K562 (cell line): ENCODE data around the gene PTPN7. TPM values are rescaled to one million over a fixed set of nuclear protein-coding genes. Genes with fewer than 3 reads are reported as not detected.

Experiments
- CHD1 ChIP-seq: fragments of 200-600 bp; sonication (generic); IDR thresholded peaks from one replicate; pipeline ENCODE4 v1.6.1; 2012; ENCODE audit warnings: mild to moderate bottlenecking, moderate library complexity, low read length, inconsistent platforms
- KAT7 ChIP-seq: sonication (generic); formaldehyde crosslinking; IDR thresholded peaks from 2 replicates; pipeline ENCODE4 v1.8.0; 2022; ENCODE audit warnings: missing genetic modification reagents, mild to moderate bottlenecking, borderline replicate concordance
- NR2C2 ChIP-seq, 2 experiments: fragments of 200-800 bp in 1 of 2; sonication (Bioruptor generic) in 1 of 2; sonication (generic) in 1 of 2; formaldehyde crosslinking in 1 of 2; IDR thresholded peaks; 2 replicates each; pipeline versions ENCODE4 v1.6.1 to v1.8.0; 2016 to 2022; ENCODE audit warnings: mild to moderate bottlenecking in 1 of 2, missing compliant biosample characterization in 1 of 2, missing genetic modification characterization in 1 of 2, missing genetic modification reagents in 1 of 2
- POLR3A ChIP-seq: IDR thresholded peaks from 2 replicates; pipeline ENCODE4 v1.6.1; 2011; ENCODE audit warnings: borderline replicate concordance, mild to moderate bottlenecking, moderate library complexity; ENCODE audit not compliant: insufficient read length, insufficient read depth; ENCODE audit errors: extremely low read depth
- PRPF4 ChIP-seq: fragments of 200-400 bp; formaldehyde crosslinking; IDR thresholded peaks from one replicate; pipeline ENCODE4 v1.6.1; 2017; ENCODE audit warnings: low read length, low read depth, mild to moderate bottlenecking; ENCODE audit not compliant: insufficient read depth, poor library complexity, severe bottlenecking
- RCOR1 ChIP-seq, 2 experiments: IDR thresholded peaks; 2 replicates each; pipeline ENCODE4 v1.6.1; 2012; ENCODE audit warnings: low read depth in 2 of 2, low read length in 2 of 2, borderline replicate concordance in 1 of 2, improper control_type of control experiment in 1 of 2
- SMC3 ChIP-seq: conservative IDR thresholded peaks from 2 replicates; pipeline ENCODE4 v1.6.1; 2011; ENCODE audit warnings: low read depth, low read length, improper control_type of control experiment; ENCODE audit not compliant: insufficient read depth
- STAG1 ChIP-seq: sonication (generic); formaldehyde crosslinking; IDR thresholded peaks from 2 replicates; pipeline ENCODE4 v1.5.0; 2020; ENCODE audit warnings: missing genetic modification reagents, borderline replicate concordance
- TARDBP ChIP-seq: fragments of 450-650 bp; IDR thresholded peaks from 2 replicates; pipeline ENCODE4 v1.6.1; 2016
- ZSCAN32 ChIP-seq: fragments of 450-650 bp; formaldehyde crosslinking; IDR thresholded peaks from 2 replicates; pipeline ENCODE4 v1.4.0; 2020; ENCODE audit warnings: mild to moderate bottlenecking, moderate library complexity
- polyA plus RNA-seq, 8 experiments: library from polyadenylated mRNA; depleted of rRNA in 4 of 8; stranded (reverse) in 5 of 8; unstranded in 3 of 8; fragments of >200 nt; fragmentation: Nextera tagmentation in 2 of 8; fragmentation: Illumina TruSeq in 1 of 8; extraction: Ambion mirVana in 2 of 8; extraction: Trizol in 1 of 8; gene quantifications; 2 replicates each; pipeline versions ENCODE4 v1.2.1 to v1.2.3, GENCODE V29; 2011 to 2014; ENCODE audit warnings: inconsistent platforms in 1 of 8, missing spikeins in 1 of 8
- total RNA-seq, 7 experiments: library from RNA; depleted of rRNA in 6 of 7; stranded (reverse); fragments of >200 nt in 6 of 7; fragmentation: Illumina TruSeq in 2 of 7; extraction: Trizol in 2 of 7; gene quantifications; 2 replicates each; pipeline versions ENCODE4 v1.2.1 to v1.2.3, GENCODE V29; 2011 to 2021; ENCODE audit warnings: low replicate concordance in 1 of 7
- TF ChIP-seq, protein P1 (sequence below): fragments of 250-450 bp; sonication (Bioruptor Pico); IDR thresholded peaks from 2 replicates; pipeline ENCODE4 v1.4.0; 2020; ENCODE audit warnings: borderline replicate concordance
- TF ChIP-seq, protein P2 (sequence below): fragments of 250-450 bp; sonication (Bioruptor Pico); IDR thresholded peaks from 2 replicates; pipeline ENCODE4 v1.5.0; 2020; ENCODE audit warnings: mild to moderate bottlenecking
- TF ChIP-seq, protein P3 (sequence below), 2 experiments: fragments of 450-650 bp; IDR thresholded peaks; 2 replicates each; pipeline ENCODE4 v1.6.1; 2018; ENCODE audit warnings: mild to moderate bottlenecking in 2 of 2, low read depth in 1 of 2; ENCODE audit not compliant: partially characterized antibody in 2 of 2
- TF ChIP-seq, protein P4 (sequence below): fragments of 250-450 bp; sonication (Bioruptor Pico); IDR thresholded peaks from 2 replicates; pipeline ENCODE4 v1.9.0; 2021; ENCODE audit warnings: mild to moderate bottlenecking, inconsistent platforms

Gene PTPN7
- total and polyA plus RNA-seq, 9 of the 15 experiments (the other 6 are each of a cell fraction or from before 2014, with no cell fraction given), result 18.7 to 144 (median 120) TPM

DNA sequence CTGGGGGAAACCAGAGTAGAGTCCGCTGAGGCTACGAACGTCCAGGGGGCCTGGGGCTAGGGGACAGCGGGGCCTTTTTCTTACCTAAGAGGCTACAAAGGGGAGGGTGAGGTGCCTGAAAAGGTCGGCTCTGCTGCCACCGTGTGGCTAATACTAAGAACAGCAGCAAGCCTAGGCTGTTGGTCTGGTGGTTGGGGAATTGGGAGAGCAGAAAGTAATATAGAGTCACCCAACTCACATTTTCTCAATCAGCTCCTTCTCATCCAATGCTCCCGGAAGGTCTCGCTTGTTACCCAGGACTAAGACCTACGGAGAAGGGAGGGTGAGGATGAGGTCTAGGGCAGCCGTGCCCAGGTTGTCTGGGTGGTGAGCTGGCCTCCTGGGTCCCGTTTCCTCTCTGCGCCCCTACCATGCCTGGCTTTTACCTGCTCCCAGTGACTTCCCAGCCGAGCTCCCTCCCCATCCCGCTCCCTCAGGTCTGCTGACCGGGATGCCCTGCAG lies 25.1 kb downstream of the PTPN7 start (continued):
- TF ChIP-seq RCOR1 (IDR thresholded peaks at IDR 0.05; ENCODE audit: borderline replicate concordance in 1 of 2, low read depth in 2 of 2, low read length in 2 of 2), result peak in 1 of 2 experiments; percentile 29; a peak in 1 of 4 replicates
- TF ChIP-seq NR2C2 (CRISPR knock-in tag; IDR thresholded peaks at IDR 0.05), result 0 out of 2 replicates have a peak, but pooled peaks have one; percentile 27
- no peak for TF ChIP-seq NR2C2 (tag; IDR thresholded peaks at IDR 0.05)
- TF ChIP-seq, protein P1, sequence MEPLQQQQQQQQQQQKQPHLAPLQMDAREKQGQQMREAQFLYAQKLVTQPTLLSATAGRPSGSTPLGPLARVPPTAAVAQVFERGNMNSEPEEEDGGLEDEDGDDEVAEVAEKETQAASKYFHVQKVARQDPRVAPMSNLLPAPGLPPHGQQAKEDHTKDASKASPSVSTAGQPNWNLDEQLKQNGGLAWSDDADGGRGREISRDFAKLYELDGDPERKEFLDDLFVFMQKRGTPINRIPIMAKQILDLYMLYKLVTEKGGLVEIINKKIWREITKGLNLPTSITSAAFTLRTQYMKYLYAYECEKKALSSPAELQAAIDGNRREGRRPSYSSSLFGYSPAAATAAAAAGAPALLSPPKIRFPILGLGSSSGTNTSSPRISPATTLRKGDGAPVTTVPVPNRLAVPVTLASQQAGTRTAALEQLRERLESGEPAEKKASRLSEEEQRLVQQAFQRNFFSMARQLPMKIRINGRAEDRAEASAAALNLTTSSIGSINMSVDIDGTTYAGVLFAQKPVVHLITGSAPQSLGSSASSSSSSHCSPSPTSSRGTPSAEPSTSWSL (CRISPR knock-in tag), result no peak
- TF ChIP-seq, protein P2, sequence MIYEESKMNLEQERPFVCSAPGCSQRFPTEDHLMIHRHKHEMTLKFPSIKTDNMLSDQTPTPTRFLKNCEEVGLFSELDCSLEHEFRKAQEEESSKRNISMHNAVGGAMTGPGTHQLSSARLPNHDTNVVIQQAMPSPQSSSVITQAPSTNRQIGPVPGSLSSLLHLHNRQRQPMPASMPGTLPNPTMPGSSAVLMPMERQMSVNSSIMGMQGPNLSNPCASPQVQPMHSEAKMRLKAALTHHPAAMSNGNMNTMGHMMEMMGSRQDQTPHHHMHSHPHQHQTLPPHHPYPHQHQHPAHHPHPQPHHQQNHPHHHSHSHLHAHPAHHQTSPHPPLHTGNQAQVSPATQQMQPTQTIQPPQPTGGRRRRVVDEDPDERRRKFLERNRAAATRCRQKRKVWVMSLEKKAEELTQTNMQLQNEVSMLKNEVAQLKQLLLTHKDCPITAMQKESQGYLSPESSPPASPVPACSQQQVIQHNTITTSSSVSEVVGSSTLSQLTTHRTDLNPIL (CRISPR knock-in tag), result no peak
- no peak for TF ChIP-seq CHD1
- TF ChIP-seq PRPF4, result no peak
- TF ChIP-seq TARDBP, result no peak
- TF ChIP-seq POLR3A, result no peak
- TF ChIP-seq, protein P3, sequence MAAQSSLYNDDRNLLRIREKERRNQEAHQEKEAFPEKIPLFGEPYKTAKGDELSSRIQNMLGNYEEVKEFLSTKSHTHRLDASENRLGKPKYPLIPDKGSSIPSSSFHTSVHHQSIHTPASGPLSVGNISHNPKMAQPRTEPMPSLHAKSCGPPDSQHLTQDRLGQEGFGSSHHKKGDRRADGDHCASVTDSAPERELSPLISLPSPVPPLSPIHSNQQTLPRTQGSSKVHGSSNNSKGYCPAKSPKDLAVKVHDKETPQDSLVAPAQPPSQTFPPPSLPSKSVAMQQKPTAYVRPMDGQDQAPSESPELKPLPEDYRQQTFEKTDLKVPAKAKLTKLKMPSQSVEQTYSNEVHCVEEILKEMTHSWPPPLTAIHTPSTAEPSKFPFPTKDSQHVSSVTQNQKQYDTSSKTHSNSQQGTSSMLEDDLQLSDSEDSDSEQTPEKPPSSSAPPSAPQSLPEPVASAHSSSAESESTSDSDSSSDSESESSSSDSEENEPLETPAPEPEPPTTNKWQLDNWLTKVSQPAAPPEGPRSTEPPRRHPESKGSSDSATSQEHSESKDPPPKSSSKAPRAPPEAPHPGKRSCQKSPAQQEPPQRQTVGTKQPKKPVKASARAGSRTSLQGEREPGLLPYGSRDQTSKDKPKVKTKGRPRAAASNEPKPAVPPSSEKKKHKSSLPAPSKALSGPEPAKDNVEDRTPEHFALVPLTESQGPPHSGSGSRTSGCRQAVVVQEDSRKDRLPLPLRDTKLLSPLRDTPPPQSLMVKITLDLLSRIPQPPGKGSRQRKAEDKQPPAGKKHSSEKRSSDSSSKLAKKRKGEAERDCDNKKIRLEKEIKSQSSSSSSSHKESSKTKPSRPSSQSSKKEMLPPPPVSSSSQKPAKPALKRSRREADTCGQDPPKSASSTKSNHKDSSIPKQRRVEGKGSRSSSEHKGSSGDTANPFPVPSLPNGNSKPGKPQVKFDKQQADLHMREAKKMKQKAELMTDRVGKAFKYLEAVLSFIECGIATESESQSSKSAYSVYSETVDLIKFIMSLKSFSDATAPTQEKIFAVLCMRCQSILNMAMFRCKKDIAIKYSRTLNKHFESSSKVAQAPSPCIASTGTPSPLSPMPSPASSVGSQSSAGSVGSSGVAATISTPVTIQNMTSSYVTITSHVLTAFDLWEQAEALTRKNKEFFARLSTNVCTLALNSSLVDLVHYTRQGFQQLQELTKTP (IDR thresholded peaks at IDR 0.05; ENCODE audit: low read depth in 1 of 2, partially characterized antibody in 2 of 2), result no peak
- peak; percentile 78 for TF ChIP-seq SMC3
- TF ChIP-seq STAG1 (CRISPR knock-in tag), result peak; percentile 53; the same call in 1 of the 2 replicates
- no peak for TF ChIP-seq ZSCAN32 (CRISPR knock-in tag)
- TF ChIP-seq, protein P4, sequence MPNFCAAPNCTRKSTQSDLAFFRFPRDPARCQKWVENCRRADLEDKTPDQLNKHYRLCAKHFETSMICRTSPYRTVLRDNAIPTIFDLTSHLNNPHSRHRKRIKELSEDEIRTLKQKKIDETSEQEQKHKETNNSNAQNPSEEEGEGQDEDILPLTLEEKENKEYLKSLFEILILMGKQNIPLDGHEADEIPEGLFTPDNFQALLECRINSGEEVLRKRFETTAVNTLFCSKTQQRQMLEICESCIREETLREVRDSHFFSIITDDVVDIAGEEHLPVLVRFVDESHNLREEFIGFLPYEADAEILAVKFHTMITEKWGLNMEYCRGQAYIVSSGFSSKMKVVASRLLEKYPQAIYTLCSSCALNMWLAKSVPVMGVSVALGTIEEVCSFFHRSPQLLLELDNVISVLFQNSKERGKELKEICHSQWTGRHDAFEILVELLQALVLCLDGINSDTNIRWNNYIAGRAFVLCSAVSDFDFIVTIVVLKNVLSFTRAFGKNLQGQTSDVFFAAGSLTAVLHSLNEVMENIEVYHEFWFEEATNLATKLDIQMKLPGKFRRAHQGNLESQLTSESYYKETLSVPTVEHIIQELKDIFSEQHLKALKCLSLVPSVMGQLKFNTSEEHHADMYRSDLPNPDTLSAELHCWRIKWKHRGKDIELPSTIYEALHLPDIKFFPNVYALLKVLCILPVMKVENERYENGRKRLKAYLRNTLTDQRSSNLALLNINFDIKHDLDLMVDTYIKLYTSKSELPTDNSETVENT (CRISPR knock-in tag), result no peak
- TF ChIP-seq KAT7 (CRISPR knock-in tag), result no peak
